Measurements from ENCODE around the gene REV1.

DNA sequence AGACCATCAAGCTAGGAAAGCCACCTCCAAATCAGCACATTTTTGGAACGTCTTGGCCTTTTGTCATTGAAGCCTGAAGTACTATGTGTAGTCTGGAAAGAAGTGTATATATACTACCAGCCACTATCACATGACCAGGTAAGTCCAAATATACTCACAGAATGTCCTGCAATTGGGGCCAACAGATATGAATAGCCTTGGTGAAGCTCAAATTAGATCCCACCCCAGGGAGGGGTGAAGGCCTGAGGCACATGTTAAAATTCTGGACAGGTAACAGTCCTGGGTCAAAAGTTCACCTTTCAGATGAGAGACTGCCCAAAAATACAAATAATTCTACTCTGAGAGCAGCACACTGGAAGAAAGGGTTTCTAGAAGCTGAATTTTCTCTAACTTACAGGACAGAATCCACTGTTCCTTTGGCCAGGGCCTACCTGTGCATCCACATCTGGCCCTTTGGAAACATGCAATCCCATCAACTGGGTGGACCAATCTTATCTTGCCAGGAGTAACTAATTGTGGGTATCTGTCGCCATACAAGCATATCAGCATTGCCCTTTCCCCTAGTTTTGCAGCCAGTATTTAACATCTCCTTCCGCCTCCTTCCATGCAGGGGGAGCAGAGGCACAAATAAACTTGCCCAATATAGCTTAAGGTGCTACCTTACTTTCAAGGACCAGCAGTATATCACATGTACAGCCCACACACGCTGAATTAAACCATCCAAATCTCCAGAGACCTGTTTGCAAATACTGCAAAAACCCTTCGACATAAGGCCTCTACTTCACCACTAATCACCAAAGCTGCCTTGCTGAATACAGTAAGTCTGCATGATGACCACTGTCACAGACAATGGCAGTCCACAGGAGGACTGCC is 84.8 kb downstream of the REV1 start:
- TF ChIP-seq EZH2 (IDR thresholded peaks at IDR 0.05; ENCODE audit: insufficient read depth, poor library complexity, severe bottlenecking) (no peak), EZH2phosphoT487 (IDR thresholded peaks at IDR 0.05; ENCODE audit: insufficient read depth, low read depth) (no peak)

Measured in GM23248 (cell line).